ENCODE results near the gene PBX4.
A peak's percentile ranks its signal among the peaks of the same experiment; 100 is the strongest.

PBX4 gene

GRCh38 chr19:19544257-19544953 is 74.1 kb downstream of the PBX4 start:
- no peak for DNase-seq (ENCODE audit: low read depth in 2 of 2)
- TF ChIP-seq CTCF (IDR thresholded peaks at IDR 0.05; ENCODE audit: low read depth, low read length) = no peak
- H3K4me3 ChIP-seq (replicated peaks in 1 of 2; ENCODE audit: low read depth in 2 of 2, low read length in 2 of 2) = no peak overlapping the region

GRCh38 chr19:19543640-19544039 is 74.8 kb downstream of the PBX4 start:
- no peak for DNase-seq (ENCODE audit: low read depth in 2 of 2)
- no peak overlapping the region for H3K4me3 ChIP-seq (replicated peaks in 1 of 2; ENCODE audit: low read depth in 2 of 2, low read length in 2 of 2)
- no peak for TF ChIP-seq CTCF (IDR thresholded peaks at IDR 0.05; ENCODE audit: low read depth, low read length)

- H3K4me3 ChIP-seq (replicated peaks in 1 of 2; ENCODE audit: low read depth in 2 of 2, low read length in 2 of 2) = no peak overlapping the region
- no peak for TF ChIP-seq CTCF (IDR thresholded peaks at IDR 0.05; ENCODE audit: low read depth, low read length)
- no peak for DNase-seq (ENCODE audit: low read depth in 2 of 2)
Observed at GRCh38 chr19:19543101-19543500, 75.4 kb downstream of the PBX4 start.

- DNase-seq (ENCODE audit: low read depth in 2 of 2) = no peak
- no peak overlapping the region for H3K4me3 ChIP-seq (replicated peaks in 1 of 2; ENCODE audit: low read depth in 2 of 2, low read length in 2 of 2)
- TF ChIP-seq CTCF (IDR thresholded peaks at IDR 0.05; ENCODE audit: low read depth, low read length) = no peak
Observed at GRCh38 chr19:19542507-19542906, 76.0 kb downstream of the PBX4 start.

GRCh38 chr19:19541616-19542015 is 76.9 kb downstream of the PBX4 start:
- TF ChIP-seq CTCF (IDR thresholded peaks at IDR 0.05; ENCODE audit: low read depth, low read length) = no peak

GRCh38 chr19:19540715-19541515 is 77.6 kb downstream of the PBX4 start:
- no peak overlapping the region for H3K4me3 ChIP-seq (replicated peaks in 1 of 2; ENCODE audit: low read depth in 2 of 2, low read length in 2 of 2)
- no peak for TF ChIP-seq CTCF (IDR thresholded peaks at IDR 0.05; ENCODE audit: low read depth, low read length)

More at GRCh38 chr19:19541616-19542015, 76.9 kb downstream of the PBX4 start:
- H3K4me3 ChIP-seq (replicated peaks in 1 of 2; ENCODE audit: low read depth in 2 of 2, low read length in 2 of 2) = no peak overlapping the region
- DNase-seq (ENCODE audit: low read depth in 2 of 2) = no peak

More at GRCh38 chr19:19540715-19541515, 77.6 kb downstream of the PBX4 start:
- DNase-seq (ENCODE audit: low read depth in 2 of 2) = peak; percentile 19 to 37
